Measurements from ENCODE around the gene TIMP2. TPM values are rescaled to one million over a fixed set of nuclear protein-coding genes. Genes with fewer than 3 reads are reported as not detected.

The TIMP2 gene
- total RNA-seq, 2 experiments from 2014 or later = 0.54 TPM; not detected in 1

GRCh38 chr17:78864117-78864516, 61.1 kb downstream of the TIMP2 start:
- Histone ChIP-seq H3K4me1 (ENCODE audit: insufficient read depth, low read length, poor library complexity, severe bottlenecking) (no peaks in the 10 kb centered on the region), H3K4me2 (ENCODE audit: low read length) (no peak overlapping the region), H3K4me3 (ENCODE audit: low read depth, low read length, poor library complexity, severe bottlenecking) (no peak overlapping the region), H4K20me1 (ENCODE audit: insufficient read depth, low read length) (no peaks in the 10 kb centered on the region), H3K27ac (ENCODE audit: low read depth, low read length, poor library complexity, severe bottlenecking) (no peak overlapping the region), H3K79me2 (ENCODE audit: insufficient read depth, low read depth, low read length) (no peaks in the 10 kb centered on the region), H2AFZ (ENCODE audit: low read length) (no peak overlapping the region), H3K9me2 (ENCODE audit: insufficient read depth, low read length) (no peaks in the 10 kb centered on the region), H3K9me3 (ENCODE audit: low read length) (no peaks in the 10 kb centered on the region), H3K36me3 (ENCODE audit: insufficient read depth, low read length) (no peaks in the 10 kb centered on the region)
- DNase-seq (ENCODE audit: low spot score) = no peak
- POLR2A ChIA-PET = no interaction called here
- BruUV-seq (replicated peaks) = no TSS peak
- intact Hi-C loops (cut with micrococcal nuclease; ENCODE audit: unreplicated experiment) = no loop called here
- CTCF ChIA-PET (ENCODE audit: unreplicated experiment) = no interaction called here
- TF ChIP-seq CTCF (conservative IDR thresholded peaks at IDR 0.05; ENCODE audit: low read length) = no peak
- TF ChIP-seq EZH2phosphoT487 (IDR thresholded peaks at IDR 0.05; ENCODE audit: borderline replicate concordance, low read depth, low read length) = no peak

- Histone ChIP-seq H3K79me2 (ENCODE audit: insufficient read depth, low read depth, low read length) (no peaks in the 10 kb centered on the region), H4K20me1 (ENCODE audit: insufficient read depth, low read length) (no peaks in the 10 kb centered on the region), H3K36me3 (ENCODE audit: insufficient read depth, low read length) (no peaks in the 10 kb centered on the region), H3K9me3 (ENCODE audit: low read length) (no peaks in the 10 kb centered on the region), H3K9me2 (ENCODE audit: insufficient read depth, low read length) (no peaks in the 10 kb centered on the region), H3K4me1 (ENCODE audit: insufficient read depth, low read length, poor library complexity, severe bottlenecking) (no peaks in the 10 kb centered on the region), H3K27ac (ENCODE audit: low read depth, low read length, poor library complexity, severe bottlenecking) (no peak overlapping the region), H3K4me3 (ENCODE audit: low read depth, low read length, poor library complexity, severe bottlenecking) (no peak overlapping the region), H3K4me2 (ENCODE audit: low read length) (no peak overlapping the region), H2AFZ (ENCODE audit: low read length) (no peak overlapping the region)
- intact Hi-C loops (cut with micrococcal nuclease; ENCODE audit: unreplicated experiment) = no loop called here
- CTCF ChIA-PET (ENCODE audit: unreplicated experiment) = interaction anchor here (0.6 kb wide), 1 partner anchor 1146 kb away, joined by 3 read pairs; no protein-coding TSS in a partner anchor
- DNase-seq (ENCODE audit: low spot score) = no peak
- TF ChIP-seq CTCF (conservative IDR thresholded peaks at IDR 0.05; ENCODE audit: low read length) = no peak
- TF ChIP-seq EZH2phosphoT487 (IDR thresholded peaks at IDR 0.05; ENCODE audit: borderline replicate concordance, low read depth, low read length) = no peak
- no TSS peak for BruUV-seq (replicated peaks)
- POLR2A ChIA-PET = no interaction called here
These were observed 62.8 kb downstream of the TIMP2 start for GRCh38 chr17:78862073-78863023.

- Histone ChIP-seq H3K9me2 (ENCODE audit: insufficient read depth, low read length) (no peaks in the 10 kb centered on the region), H3K4me1 (ENCODE audit: insufficient read depth, low read length, poor library complexity, severe bottlenecking) (no peaks in the 10 kb centered on the region), H3K9me3 (ENCODE audit: low read length) (no peaks in the 10 kb centered on the region), H3K27ac (ENCODE audit: low read depth, low read length, poor library complexity, severe bottlenecking) (no peak overlapping the region), H3K4me3 (ENCODE audit: low read depth, low read length, poor library complexity, severe bottlenecking) (no peak overlapping the region), H3K4me2 (ENCODE audit: low read length) (no peak overlapping the region), H3K79me2 (ENCODE audit: insufficient read depth, low read depth, low read length) (no peaks in the 10 kb centered on the region), H2AFZ (ENCODE audit: low read length) (no peak overlapping the region), H4K20me1 (ENCODE audit: insufficient read depth, low read length) (no peaks in the 10 kb centered on the region), H3K36me3 (ENCODE audit: insufficient read depth, low read length) (no peaks in the 10 kb centered on the region)
- CTCF ChIA-PET (ENCODE audit: unreplicated experiment) = no interaction called here
- no peak for TF ChIP-seq EZH2phosphoT487 (IDR thresholded peaks at IDR 0.05; ENCODE audit: borderline replicate concordance, low read depth, low read length)
- no peak for TF ChIP-seq CTCF (conservative IDR thresholded peaks at IDR 0.05; ENCODE audit: low read length)
- intact Hi-C loops (cut with micrococcal nuclease; ENCODE audit: unreplicated experiment) = no loop called here
- POLR2A ChIA-PET = no interaction called here
- BruUV-seq (replicated peaks) = no TSS peak
- DNase-seq (ENCODE audit: low spot score) = no peak
These were observed 64.0 kb downstream of the TIMP2 start for GRCh38 chr17:78861229-78861628.

Data from OCI-LY7 (cell line).